Measurements from ENCODE around the gene MCF2L.

DNA sequence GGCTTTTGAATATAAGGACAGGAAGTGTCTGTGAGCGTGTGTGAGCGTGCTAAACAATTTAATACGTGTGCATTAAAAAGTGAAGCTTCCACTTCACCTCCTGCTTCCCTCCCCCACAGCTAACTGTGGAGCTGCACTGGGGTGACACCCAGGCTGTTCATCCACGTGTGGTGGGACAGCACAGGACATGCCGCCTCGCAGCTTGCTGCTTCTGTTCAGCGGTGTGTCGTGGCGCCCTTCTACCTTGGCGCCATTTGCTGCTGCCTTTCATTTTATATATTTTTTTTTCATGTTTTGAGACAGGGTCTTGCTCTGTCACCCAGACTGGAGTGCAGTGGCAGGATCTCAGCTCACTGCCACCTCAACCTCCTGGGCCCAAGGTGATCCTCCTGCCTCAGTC, 63.3 kb downstream of the MCF2L start:
- TF ChIP-seq, protein P1, sequence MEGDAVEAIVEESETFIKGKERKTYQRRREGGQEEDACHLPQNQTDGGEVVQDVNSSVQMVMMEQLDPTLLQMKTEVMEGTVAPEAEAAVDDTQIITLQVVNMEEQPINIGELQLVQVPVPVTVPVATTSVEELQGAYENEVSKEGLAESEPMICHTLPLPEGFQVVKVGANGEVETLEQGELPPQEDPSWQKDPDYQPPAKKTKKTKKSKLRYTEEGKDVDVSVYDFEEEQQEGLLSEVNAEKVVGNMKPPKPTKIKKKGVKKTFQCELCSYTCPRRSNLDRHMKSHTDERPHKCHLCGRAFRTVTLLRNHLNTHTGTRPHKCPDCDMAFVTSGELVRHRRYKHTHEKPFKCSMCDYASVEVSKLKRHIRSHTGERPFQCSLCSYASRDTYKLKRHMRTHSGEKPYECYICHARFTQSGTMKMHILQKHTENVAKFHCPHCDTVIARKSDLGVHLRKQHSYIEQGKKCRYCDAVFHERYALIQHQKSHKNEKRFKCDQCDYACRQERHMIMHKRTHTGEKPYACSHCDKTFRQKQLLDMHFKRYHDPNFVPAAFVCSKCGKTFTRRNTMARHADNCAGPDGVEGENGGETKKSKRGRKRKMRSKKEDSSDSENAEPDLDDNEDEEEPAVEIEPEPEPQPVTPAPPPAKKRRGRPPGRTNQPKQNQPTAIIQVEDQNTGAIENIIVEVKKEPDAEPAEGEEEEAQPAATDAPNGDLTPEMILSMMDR (IDR thresholded peaks at IDR 0.05 in 2 of 3, conservative IDR thresholded peaks at IDR 0.05 in 1 of 3; ENCODE audit: control insufficient read depth in 2 of 3, extremely low read depth in 1 of 3, insufficient read depth in 1 of 3, low read depth in 3 of 3, low read length in 3 of 3), result no peak
- TF ChIP-seq PAX5 (IDR thresholded peaks at IDR 0.05; ENCODE audit: borderline replicate concordance, low read depth, low read length), result no peak
- TF ChIP-seq, protein P2, sequence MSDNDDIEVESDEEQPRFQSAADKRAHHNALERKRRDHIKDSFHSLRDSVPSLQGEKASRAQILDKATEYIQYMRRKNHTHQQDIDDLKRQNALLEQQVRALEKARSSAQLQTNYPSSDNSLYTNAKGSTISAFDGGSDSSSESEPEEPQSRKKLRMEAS (IDR thresholded peaks at IDR 0.05; ENCODE audit: low read depth, low read length), result no peak
- TF ChIP-seq EP300 (IDR thresholded peaks at IDR 0.05; ENCODE audit: borderline replicate concordance in 1 of 2, control insufficient read depth in 1 of 2, low read depth in 2 of 2, low read length in 2 of 2), result no peak
- no peak for TF ChIP-seq TAF1 (IDR thresholded peaks at IDR 0.05; ENCODE audit: borderline replicate concordance, low read depth, low read length)
- no peak for TF ChIP-seq ETV6 (conservative IDR thresholded peaks at IDR 0.05 in 1 of 2, IDR thresholded peaks at IDR 0.05 in 1 of 2; ENCODE audit: borderline replicate concordance in 1 of 2, low read depth in 1 of 2)
- no peak for TF ChIP-seq BRCA1 (IDR thresholded peaks at IDR 0.05; ENCODE audit: low read depth, low read length)
- TF ChIP-seq FOXM1 (IDR thresholded peaks at IDR 0.05; ENCODE audit: low read depth, low read length), result no peak
- TF ChIP-seq, protein P3, sequence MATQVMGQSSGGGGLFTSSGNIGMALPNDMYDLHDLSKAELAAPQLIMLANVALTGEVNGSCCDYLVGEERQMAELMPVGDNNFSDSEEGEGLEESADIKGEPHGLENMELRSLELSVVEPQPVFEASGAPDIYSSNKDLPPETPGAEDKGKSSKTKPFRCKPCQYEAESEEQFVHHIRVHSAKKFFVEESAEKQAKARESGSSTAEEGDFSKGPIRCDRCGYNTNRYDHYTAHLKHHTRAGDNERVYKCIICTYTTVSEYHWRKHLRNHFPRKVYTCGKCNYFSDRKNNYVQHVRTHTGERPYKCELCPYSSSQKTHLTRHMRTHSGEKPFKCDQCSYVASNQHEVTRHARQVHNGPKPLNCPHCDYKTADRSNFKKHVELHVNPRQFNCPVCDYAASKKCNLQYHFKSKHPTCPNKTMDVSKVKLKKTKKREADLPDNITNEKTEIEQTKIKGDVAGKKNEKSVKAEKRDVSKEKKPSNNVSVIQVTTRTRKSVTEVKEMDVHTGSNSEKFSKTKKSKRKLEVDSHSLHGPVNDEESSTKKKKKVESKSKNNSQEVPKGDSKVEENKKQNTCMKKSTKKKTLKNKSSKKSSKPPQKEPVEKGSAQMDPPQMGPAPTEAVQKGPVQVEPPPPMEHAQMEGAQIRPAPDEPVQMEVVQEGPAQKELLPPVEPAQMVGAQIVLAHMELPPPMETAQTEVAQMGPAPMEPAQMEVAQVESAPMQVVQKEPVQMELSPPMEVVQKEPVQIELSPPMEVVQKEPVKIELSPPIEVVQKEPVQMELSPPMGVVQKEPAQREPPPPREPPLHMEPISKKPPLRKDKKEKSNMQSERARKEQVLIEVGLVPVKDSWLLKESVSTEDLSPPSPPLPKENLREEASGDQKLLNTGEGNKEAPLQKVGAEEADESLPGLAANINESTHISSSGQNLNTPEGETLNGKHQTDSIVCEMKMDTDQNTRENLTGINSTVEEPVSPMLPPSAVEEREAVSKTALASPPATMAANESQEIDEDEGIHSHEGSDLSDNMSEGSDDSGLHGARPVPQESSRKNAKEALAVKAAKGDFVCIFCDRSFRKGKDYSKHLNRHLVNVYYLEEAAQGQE (IDR thresholded peaks at IDR 0.05; ENCODE audit: low read depth, low read length), result no peak
- no peak for TF ChIP-seq EZH2 (IDR thresholded peaks at IDR 0.05; ENCODE audit: borderline replicate concordance, control insufficient read depth, low read depth, low read length)
- no peak for TF ChIP-seq CHD2 (IDR thresholded peaks at IDR 0.05; ENCODE audit: borderline replicate concordance, low read depth, low read length)
- no peak for TF ChIP-seq SMAD1 (IDR thresholded peaks at IDR 0.05; ENCODE audit: low read depth, partially characterized antibody)
- no peak for TF ChIP-seq STAT3 (IDR thresholded peaks at IDR 0.05; ENCODE audit: low read depth, low read length)
- TF ChIP-seq RFX5 (IDR thresholded peaks at IDR 0.05; ENCODE audit: low read depth, low read length), result no peak
